GM10266 (cell line): ENCODE measurements around the gene TNS3.

Source experiments
- DNase-seq: peaks from one replicate; pipeline ENCODE4 v3.0.0; 2012; ENCODE audit errors: extremely low spot score
- TF ChIP-seq, protein P1 (sequence below): IDR thresholded peaks from 2 replicates; pipeline ENCODE4 v1.5.1; 2012; ENCODE audit warnings: mild to moderate bottlenecking, low read depth; ENCODE audit not compliant: control insufficient read depth, insufficient read depth; ENCODE audit errors: missing control alignments

TNS3 gene

GRCh38 chr7:47581804-47582763 lies at the start of gene TNS3:
TSS of gene TNS3 (minus strand) at chr7:47582111. CDS start at chr7:47439636, 142,475 bp downstream.
- TF ChIP-seq, protein P1, sequence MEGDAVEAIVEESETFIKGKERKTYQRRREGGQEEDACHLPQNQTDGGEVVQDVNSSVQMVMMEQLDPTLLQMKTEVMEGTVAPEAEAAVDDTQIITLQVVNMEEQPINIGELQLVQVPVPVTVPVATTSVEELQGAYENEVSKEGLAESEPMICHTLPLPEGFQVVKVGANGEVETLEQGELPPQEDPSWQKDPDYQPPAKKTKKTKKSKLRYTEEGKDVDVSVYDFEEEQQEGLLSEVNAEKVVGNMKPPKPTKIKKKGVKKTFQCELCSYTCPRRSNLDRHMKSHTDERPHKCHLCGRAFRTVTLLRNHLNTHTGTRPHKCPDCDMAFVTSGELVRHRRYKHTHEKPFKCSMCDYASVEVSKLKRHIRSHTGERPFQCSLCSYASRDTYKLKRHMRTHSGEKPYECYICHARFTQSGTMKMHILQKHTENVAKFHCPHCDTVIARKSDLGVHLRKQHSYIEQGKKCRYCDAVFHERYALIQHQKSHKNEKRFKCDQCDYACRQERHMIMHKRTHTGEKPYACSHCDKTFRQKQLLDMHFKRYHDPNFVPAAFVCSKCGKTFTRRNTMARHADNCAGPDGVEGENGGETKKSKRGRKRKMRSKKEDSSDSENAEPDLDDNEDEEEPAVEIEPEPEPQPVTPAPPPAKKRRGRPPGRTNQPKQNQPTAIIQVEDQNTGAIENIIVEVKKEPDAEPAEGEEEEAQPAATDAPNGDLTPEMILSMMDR = no peak
- no peak for DNase-seq

DNA sequence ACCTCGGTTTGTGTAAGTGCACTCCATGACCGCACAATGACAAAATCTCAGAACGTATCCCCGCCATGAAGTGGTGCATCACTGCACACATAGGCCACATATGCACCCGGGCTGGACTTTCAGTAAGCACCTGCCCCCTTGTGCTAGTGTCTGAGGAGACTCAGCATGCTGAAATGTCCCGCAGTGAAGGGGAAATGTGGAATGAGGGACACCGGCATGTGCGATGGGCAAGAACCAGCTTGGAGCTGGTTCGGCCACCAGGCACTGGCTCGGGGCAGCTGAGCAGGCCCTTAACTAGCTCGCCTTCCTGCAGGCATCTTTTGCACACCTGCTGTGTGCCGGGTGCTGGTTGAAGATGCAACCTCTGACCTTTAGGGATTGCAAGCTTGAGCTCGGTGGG lies 49.8 kb upstream of the TNS3 start:
- TF ChIP-seq, protein P1 = no peak
- no peak for DNase-seq

DNA sequence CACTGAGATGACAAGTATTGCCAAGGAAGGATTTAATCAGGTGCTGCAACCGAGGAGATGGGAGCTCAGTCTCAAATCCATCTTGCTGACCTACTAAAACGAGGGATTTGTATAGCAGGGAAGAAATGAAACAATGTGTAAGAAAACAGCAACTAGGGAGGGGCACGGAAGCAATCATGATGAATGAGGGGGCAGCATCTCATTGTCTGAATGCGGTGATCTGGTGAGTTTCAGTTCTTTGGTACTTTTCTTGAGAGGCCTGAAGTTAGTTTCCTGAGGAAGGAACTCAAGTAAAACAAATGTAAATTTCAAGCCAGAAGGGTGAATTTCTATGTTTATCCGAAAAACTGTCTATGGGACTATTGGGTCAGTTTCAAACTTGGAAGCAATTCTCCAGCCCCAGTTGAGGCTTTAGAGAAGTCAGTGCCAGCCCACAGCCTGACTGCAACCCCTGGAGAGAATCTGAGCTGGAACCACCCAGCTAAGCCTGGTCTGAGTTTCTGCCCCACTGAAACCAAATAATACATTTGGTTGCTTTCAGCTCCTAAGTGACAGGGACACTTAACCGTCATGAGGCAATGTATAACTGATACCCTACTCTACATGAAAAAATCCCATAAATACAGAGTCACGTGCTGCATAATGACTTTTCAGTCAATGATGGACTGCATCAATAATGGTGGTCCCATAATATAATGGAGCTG lies 45.8 kb upstream of the TNS3 start:
- DNase-seq = no peak
- TF ChIP-seq, protein P1 = no peak

DNA sequence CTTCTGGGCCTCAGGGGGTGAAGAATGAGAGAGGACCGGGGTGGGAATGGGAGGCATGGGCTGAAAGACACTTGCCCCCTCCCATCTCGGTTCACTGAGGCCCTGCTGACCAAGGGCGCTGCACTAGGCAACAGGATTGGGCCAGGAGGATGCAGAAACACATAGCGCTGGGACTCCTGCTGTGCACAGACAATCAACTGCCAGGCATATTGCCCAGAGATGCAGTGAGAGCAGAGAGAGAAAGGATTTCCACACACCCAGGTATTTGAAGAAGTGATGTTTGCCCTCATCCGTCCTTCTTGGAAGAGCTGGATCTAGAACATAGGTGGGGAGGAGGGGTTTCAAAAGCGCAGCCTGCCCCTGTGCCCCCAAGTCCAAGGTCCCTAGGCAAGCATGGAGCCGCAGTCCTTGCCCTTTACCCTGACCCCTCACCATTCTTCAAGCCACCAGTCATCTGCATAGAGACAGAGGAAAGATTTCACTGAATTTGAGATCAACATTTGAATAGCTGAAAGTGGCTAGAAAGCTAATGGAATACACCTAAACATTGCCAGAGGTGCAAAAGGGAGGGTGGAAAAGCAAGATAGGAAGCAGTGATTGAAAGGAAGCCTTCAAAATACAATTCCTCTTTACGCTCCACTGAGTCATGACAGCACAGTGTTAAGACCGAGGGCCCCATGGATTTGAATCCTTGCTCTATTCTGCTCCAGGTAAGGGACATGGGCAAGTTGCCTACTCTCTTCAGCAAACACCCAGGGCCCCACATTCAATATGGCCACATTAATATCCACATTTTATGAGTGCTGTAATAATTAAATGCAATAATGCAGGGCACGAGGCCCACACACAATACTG lies 44.2 kb upstream of the TNS3 start:
- TF ChIP-seq, protein P1 = no peak
- no peak for DNase-seq

GRCh38 chr7:47624689-47625088 lies 42.8 kb upstream of the TNS3 start:
- no peak for DNase-seq
- TF ChIP-seq, protein P1 = no peak

- DNase-seq = no peak
- TF ChIP-seq, protein P1 = no peak
These were observed 41.2 kb upstream of the TNS3 start for GRCh38 chr7:47622946-47623640.
